A549 (cell line): ENCODE measurements around the gene DCTN3.

ENCODE experiments used
- CTCF ChIP-seq: fragments of >200 bp; sonication (Bioruptor Twin); formaldehyde crosslinking; IDR thresholded peaks from 3 replicates; pipeline ENCODE4 v1.5.1; 2016
- GATA3 ChIP-seq: IDR thresholded peaks from 2 replicates; pipeline ENCODE4 v1.6.1; 2012; ENCODE audit warnings: borderline replicate concordance
- RCOR1 ChIP-seq: fragments of 150-350 bp; IDR thresholded peaks from 2 replicates; pipeline ENCODE4 v1.6.1; 2014; ENCODE audit warnings: antibody characterized with exemption, low read length, low read depth
- REST ChIP-seq: fragments of 200-600 bp; sonication (generic); IDR thresholded peaks from 2 replicates; pipeline ENCODE4 v1.6.1; 2016; ENCODE audit warnings: antibody characterized with exemption, mild to moderate bottlenecking, moderate library complexity
- SREBF2 ChIP-seq: fragments of 450-650 bp; IDR thresholded peaks from 2 replicates; pipeline ENCODE4 v1.6.1; 2014; ENCODE audit warnings: mild to moderate bottlenecking, moderate library complexity

GRCh38 chr9:34653151-34654072 lies 33.1 kb upstream of the DCTN3 start:
- TF ChIP-seq CTCF (no peak), REST (no peak), RCOR1 (no peak), SREBF2 (no peak), GATA3 (no peak)
